Endothelial cell of hepatic sinusoid (primary cell): ENCODE results near the gene ANAPC15.

Experiments
- in situ Hi-C: cut with HindIII; loops from 2 replicates; pipeline ENCODE4 v1.10.0; 2017; ENCODE audit warnings: low sequenced_read_pairs

The ANAPC15 gene

DNA sequence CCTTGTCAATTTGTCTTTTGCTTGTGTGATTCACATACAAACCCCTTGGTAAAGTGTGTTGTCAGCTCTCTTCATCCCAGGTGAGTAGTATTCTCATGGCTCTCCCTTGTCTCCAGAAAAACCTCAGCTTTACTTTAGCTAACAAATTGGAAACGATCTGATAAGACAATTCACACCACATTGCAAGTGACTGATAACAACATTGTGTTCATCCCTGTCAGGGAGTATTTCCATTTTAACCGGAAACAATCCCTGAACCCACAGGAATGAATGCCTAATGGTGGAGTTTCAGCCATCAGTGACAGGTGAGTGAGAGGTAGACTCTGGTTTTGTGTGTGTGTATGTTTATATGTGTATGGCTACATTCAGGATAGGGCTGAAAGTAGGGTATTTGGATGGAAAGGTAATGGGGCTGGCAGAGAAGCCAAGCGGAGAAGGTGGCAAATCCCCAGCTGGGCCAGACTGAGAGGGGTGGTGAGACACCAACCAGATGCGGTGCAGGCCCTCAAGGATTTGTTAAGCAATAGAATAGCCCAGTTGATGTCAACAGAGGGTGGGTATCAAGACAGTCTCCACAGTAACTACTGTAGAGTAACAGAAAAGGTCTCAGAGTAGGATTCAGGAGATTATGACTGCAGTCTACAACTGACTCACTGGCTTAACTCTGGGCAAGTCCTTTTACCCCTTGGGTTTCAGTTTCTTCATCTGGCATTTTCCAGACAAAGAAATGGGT lies 24.3 kb downstream of the ANAPC15 start:
- in situ Hi-C loops, result no loop called here

- in situ Hi-C loops, result no loop called here
Observed at GRCh38 chr11:72085621-72086351, 26.7 kb downstream of the ANAPC15 start.

GRCh38 chr11:72084965-72085364 lies 27.5 kb downstream of the ANAPC15 start:
- in situ Hi-C loops, result no loop called here

GRCh38 chr11:72084076-72084475 lies 28.4 kb downstream of the ANAPC15 start:
- in situ Hi-C loops, result no loop called here

- in situ Hi-C loops, result no loop called here
Observed at GRCh38 chr11:72083414-72083813, 29.1 kb downstream of the ANAPC15 start.

DNA sequence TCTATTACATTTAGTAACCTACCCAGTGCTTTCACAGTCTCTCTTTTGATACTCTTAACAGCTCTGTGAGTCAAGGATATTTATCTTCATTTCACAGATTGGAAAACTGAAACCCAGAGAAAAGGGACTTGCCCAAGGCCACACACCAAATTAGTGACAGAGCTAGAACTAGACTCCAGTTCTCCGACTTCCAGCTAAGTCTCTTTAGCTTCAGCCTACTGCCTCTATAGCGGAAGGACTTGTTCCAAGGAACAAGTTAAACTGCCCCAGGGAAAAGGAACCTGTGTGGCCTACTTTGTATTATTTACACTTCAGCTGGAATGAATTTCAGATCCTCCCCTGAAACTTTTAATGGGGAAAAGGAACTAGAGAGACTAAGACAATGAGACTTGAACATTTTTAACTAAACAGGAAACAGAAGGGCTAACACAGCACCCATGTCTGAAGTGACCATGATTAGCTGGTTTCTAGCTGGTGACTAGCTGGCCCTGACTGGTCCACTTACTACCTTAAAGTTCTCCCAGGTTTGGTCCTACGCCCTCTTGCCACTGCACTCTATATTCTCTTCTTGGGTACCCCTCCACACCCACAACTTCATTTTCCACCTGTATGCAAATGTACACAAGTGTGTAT lies 30.6 kb downstream of the ANAPC15 start:
- in situ Hi-C loops, result no loop called here

DNA sequence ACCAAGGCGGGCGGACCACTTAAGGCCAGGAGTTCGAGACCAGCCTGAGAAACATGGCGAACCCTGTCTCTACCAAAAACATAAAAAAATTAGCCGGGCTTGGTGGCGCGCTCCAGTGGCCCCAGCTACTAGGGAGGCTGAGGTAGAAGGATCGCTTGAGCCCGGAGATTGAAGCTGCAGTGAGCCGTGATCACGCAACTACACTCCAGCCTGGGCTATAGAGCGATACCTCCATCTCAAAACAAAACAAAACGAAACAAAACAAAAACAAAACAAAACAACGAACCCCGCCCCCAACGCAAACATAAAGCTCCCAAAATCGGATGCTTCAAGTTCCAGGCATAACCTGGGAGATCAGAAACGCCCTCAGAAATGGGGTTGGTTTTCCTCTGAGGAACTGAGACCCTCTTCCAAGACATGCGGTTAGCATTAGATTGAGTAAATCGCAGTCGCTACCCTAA lies 31.3 kb downstream of the ANAPC15 start:
- in situ Hi-C loops, result no loop called here

GRCh38 chr11:72080326-72081183 lies 31.9 kb downstream of the ANAPC15 start, which contains the start of the genes LRRC51 and NUMA1:
LRRC51 (plus strand) TSS chr11:72080850; CDS start chr11:72089084, 8,234 bp downstream.
NUMA1 (minus strand) TSS chr11:72080542; CDS start chr11:72035943, 44,599 bp downstream.
- in situ Hi-C loops, result no loop called here

GRCh38 chr11:72079819-72080325 lies 32.6 kb downstream of the ANAPC15 start:
- in situ Hi-C loops, result no loop called here

DNA sequence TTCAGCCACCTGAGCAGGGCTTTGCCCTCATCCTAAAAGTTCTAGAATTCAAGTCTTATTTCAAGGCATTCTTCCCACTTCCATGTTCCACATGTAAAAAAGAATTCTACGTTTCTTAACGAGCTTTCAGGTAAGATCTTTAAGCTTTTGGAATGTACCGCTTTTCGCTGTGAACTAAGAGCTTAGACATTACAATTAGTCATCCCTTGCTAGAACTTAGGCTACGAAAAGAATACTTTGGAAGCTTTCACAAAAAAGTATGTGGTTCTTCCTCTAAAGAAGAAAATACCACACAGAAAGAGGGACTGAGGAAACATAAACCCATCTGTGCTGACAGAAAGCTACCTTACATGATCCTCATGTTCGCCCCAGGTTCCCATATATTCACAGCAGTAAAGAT lies 34.0 kb downstream of the ANAPC15 start:
- in situ Hi-C loops, result no loop called here

- in situ Hi-C loops, result no loop called here
Observed at GRCh38 chr11:72075756-72076155, 36.7 kb downstream of the ANAPC15 start.

DNA sequence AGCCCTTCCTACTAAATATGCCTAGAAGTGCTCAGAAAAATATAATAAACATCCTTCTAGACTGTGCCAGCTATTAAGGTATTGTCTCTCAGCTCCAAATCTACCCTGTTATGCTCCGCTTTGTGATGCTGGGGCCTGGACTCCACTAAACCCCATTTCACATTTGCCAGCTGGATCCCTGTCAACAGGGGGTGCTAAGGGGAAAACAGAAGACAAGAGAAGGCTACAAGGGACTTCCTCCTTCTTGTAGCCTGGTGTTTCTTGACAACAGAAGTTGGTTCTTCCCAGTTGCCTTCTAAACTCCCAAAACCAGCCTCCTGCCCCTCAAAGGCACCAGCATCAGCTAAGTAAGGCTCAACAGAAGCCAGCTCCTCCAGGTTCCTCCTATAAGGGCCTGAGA lies 37.4 kb downstream of the ANAPC15 start:
- in situ Hi-C loops, result no loop called here

DNA sequence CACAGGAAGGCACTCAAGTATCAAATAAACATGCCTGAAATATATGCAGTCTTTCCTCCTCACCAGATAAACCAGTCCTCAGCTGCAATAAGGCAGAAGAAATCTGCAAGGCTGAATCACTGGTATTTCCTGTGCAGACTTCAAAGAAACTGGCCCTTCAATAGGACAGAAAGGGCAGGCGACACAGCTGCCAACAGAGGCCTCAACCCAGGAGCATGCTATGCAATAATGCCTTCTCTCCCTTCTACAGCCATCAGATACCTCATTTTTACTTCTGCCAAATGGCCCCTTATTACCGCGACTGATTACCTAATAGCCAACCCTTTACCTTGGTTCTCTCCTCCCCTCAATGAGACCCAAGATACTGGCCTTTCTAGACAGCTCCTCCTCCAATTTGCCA lies 40.1 kb downstream of the ANAPC15 start:
- in situ Hi-C loops, result no loop called here

- in situ Hi-C loops, result no loop called here
Observed at GRCh38 chr11:72070491-72070890, 42.0 kb downstream of the ANAPC15 start.

DNA sequence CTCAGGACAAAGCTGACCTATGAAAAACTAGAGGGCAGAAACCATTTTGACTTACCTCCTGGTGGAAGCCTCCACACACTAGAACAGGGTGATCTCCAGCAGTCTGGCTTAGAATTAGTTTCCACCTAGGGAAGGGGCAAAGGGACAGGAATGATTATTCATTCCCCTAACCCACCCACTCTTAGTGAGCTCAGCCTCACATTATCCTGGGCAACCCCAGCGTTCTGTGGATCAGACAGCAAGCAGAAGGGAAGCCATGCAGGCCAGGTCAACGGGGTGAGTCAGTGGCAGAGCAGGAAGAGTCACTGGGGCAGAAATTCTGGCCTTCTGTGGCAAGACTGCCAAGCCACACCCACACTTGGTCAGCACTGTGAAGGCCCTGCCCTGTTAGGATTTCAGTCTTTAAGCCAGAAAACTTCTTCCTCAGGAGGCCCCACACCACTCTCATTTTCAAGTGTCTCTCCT lies 42.7 kb downstream of the ANAPC15 start:
- in situ Hi-C loops, result no loop called here

GRCh38 chr11:72069200-72069599 lies 43.3 kb downstream of the ANAPC15 start:
- in situ Hi-C loops, result no loop called here

- in situ Hi-C loops, result no loop called here
Observed at GRCh38 chr11:72067676-72068075, 44.8 kb downstream of the ANAPC15 start.

DNA sequence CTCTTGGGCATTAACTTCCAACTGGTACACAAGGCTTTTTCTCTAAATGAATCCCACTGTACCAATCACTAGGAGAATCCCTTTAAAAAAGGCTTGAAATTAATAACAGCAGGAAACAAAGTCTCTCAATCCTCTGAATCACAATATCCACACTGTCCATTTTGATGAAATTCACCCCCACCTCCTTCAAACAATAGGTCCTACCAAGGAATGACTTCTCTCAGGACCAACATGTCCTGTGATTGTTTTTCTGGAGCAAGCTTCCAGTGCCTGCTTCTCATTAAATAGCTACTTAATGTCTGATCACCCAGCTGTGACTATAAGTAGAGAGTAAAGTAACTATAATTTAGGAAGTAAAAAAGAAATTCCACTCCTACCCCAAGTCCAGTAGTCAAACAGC lies 45.2 kb downstream of the ANAPC15 start:
- in situ Hi-C loops, result no loop called here

DNA sequence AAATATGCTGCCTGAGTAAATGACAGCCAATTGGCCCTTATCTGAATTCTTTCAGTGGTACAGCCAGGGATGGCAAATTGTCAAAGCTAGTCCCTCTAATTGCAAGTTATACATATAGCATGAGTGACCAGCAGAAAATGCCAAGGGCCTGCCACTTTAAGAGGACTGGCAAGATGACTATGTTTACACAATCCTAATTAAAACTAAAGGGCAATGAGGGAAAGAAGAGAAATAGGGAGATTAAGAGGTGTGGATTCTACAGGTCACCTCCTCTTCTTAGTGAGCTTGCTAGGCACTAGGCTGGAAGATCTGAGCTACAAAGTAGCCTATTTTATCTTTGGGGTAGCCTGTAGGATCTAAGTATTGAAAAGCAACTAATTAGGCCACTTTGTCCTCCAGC lies 45.6 kb downstream of the ANAPC15 start:
- in situ Hi-C loops, result no loop called here

- in situ Hi-C loops, result no loop called here
Observed at GRCh38 chr11:72061739-72062396, 50.6 kb downstream of the ANAPC15 start.
